ENCODE results near the gene VWCE. TPM values are rescaled to one million over a fixed set of nuclear protein-coding genes. Genes with fewer than 3 reads are reported as not detected.

The VWCE gene
- polyA plus RNA-seq, 1 of the 3 experiments (the other 2 are of a cell fraction) = 5.0 TPM

- no peak for TF ChIP-seq REST (IDR thresholded peaks at IDR 0.05; ENCODE audit: low read depth, low read length)
Observed at GRCh38 chr11:61274084-61274483, 21.0 kb downstream of the VWCE start (continued).

GRCh38 chr11:61273178-61274078, 21.7 kb downstream of the VWCE start:
- POLR2A ChIA-PET = no interaction called here
- no peak for TF ChIP-seq ZBTB33 (IDR thresholded peaks at IDR 0.05; ENCODE audit: borderline replicate concordance, low read depth)
- TF ChIP-seq EP300 (IDR thresholded peaks at IDR 0.05; ENCODE audit: borderline replicate concordance in 1 of 2, low read depth in 1 of 2, low read length in 1 of 2) = no peak
- TF ChIP-seq MXI1 (IDR thresholded peaks at IDR 0.05; ENCODE audit: low read depth, low read length) = no peak
- no peak for TF ChIP-seq RAD21 (IDR thresholded peaks at IDR 0.05; ENCODE audit: low read length)
- TF ChIP-seq FOXM1 (IDR thresholded peaks at IDR 0.05; ENCODE audit: low read depth) = no peak
- TF ChIP-seq NFIC (IDR thresholded peaks at IDR 0.05; ENCODE audit: borderline replicate concordance) = no peak
- TF ChIP-seq USF2 (IDR thresholded peaks at IDR 0.05; ENCODE audit: borderline replicate concordance, low read depth, low read length) = no peak
- no peak for TF ChIP-seq RXRA (IDR thresholded peaks at IDR 0.05; ENCODE audit: borderline replicate concordance, low read depth)
- no peak for TF ChIP-seq NRF1 (IDR thresholded peaks at IDR 0.05; ENCODE audit: low read depth, low read length)
- TF ChIP-seq REST (IDR thresholded peaks at IDR 0.05; ENCODE audit: low read depth, low read length) = no peak
- no peak for TF ChIP-seq MAX (IDR thresholded peaks at IDR 0.05; ENCODE audit: low read depth)
- TF ChIP-seq JUND (IDR thresholded peaks at IDR 0.05) = no peak
- no peak for TF ChIP-seq RCOR1 (IDR thresholded peaks at IDR 0.05; ENCODE audit: low read length)
- no peak for TF ChIP-seq GABPA (IDR thresholded peaks at IDR 0.05; ENCODE audit: low read depth)
- TF ChIP-seq POLR2AphosphoS5 (IDR thresholded peaks at IDR 0.05; ENCODE audit: low read depth, low read length) = no peak
- TF ChIP-seq TCF12 (IDR thresholded peaks at IDR 0.05) = no peak
- no peak for TF ChIP-seq YY1 (IDR thresholded peaks at IDR 0.05; ENCODE audit: low read depth)
- TF ChIP-seq TAF1 (IDR thresholded peaks at IDR 0.05; ENCODE audit: borderline replicate concordance, low read depth, low read length) = no peak
- no peak for TF ChIP-seq PBX3 (IDR thresholded peaks at IDR 0.05)

More at GRCh38 chr11:61273178-61274078, 21.7 kb downstream of the VWCE start:
- CTCF ChIA-PET = interaction anchor here (1.3 kb wide), 1 partner anchor 15 kb away, joined by 3 read pairs; no protein-coding TSS in a partner anchor
- no peak overlapping the region for H2AFZ ChIP-seq (ENCODE audit: low read depth)
- no peaks in the 10 kb centered on the region for H3K79me2 ChIP-seq (ENCODE audit: insufficient read depth)
- H3K27ac ChIP-seq (ENCODE audit: low read depth in 2 of 2, low read length in 1 of 2) = no peak overlapping the region
- H3K4me2 ChIP-seq = no peak overlapping the region
- no peaks in the 10 kb centered on the region for H3K36me3 ChIP-seq (replicated peaks in 1 of 2; ENCODE audit: control insufficient read depth in 1 of 2, insufficient read depth in 2 of 2, low read length in 1 of 2)
- no peaks in the 10 kb centered on the region for H4K20me1 ChIP-seq (ENCODE audit: insufficient read depth)
- no peak for DNase-seq
- no peaks in the 10 kb centered on the region for H3K9me3 ChIP-seq
- no peak overlapping the region for H3K4me3 ChIP-seq (ENCODE audit: low read depth in 2 of 2, low read length in 1 of 2)
- no peaks in the 10 kb centered on the region for H3K9me2 ChIP-seq
- H3K9ac ChIP-seq = no peak overlapping the region
- no peaks in the 10 kb centered on the region for H3F3A ChIP-seq (replicated peaks; ENCODE audit: insufficient read depth)
- H3K27me3 ChIP-seq (ENCODE audit: insufficient read depth) = no peaks in the 10 kb centered on the region
- 76% methylated on average over 12 of the region's 16 CpGs for WGBS (ENCODE audit: low lambda C conversion rate)
- H3K4me1 ChIP-seq (ENCODE audit: control insufficient read depth in 1 of 2, insufficient read depth in 2 of 2, low read depth in 1 of 2, low read length in 1 of 2) = no peaks in the 10 kb centered on the region
